Stimulated activated CD8-positive, alpha-beta memory T cell treated with anti-CD3 and anti-CD28 coated beads, Interleukin-7, amount 100 ng/mL, for 1 hour (primary cell): ENCODE data around the gene SRSF2.
"Not testable (repeated sequence)": the region's sequence is repeated elsewhere in the genome, so short reads cannot be mapped to it uniquely, and the experiment has no call there.

Source experiments
- DNase-seq, 2 donors: peaks; one replicate each; pipeline ENCODE4 v3.0.0-alpha.2; 2020; ENCODE audit warnings: low read depth in 2 of 2

Gene SRSF2

GRCh38 chr17:76700617-76701470, 36.3 kb downstream of the SRSF2 start:
- no peak for DNase-seq

- DNase-seq = no peak
Observed at GRCh38 chr17:76700270-76700616, 36.9 kb downstream of the SRSF2 start.

GRCh38 chr17:76698466-76698977, 38.6 kb downstream of the SRSF2 start:
- not testable (repeated sequence) for DNase-seq

- no peak for DNase-seq
Observed at GRCh38 chr17:76697702-76698465, 39.2 kb downstream of the SRSF2 start.

GRCh38 chr17:76696763-76697701, 40.1 kb downstream of the SRSF2 start:
- DNase-seq = no peak

DNA sequence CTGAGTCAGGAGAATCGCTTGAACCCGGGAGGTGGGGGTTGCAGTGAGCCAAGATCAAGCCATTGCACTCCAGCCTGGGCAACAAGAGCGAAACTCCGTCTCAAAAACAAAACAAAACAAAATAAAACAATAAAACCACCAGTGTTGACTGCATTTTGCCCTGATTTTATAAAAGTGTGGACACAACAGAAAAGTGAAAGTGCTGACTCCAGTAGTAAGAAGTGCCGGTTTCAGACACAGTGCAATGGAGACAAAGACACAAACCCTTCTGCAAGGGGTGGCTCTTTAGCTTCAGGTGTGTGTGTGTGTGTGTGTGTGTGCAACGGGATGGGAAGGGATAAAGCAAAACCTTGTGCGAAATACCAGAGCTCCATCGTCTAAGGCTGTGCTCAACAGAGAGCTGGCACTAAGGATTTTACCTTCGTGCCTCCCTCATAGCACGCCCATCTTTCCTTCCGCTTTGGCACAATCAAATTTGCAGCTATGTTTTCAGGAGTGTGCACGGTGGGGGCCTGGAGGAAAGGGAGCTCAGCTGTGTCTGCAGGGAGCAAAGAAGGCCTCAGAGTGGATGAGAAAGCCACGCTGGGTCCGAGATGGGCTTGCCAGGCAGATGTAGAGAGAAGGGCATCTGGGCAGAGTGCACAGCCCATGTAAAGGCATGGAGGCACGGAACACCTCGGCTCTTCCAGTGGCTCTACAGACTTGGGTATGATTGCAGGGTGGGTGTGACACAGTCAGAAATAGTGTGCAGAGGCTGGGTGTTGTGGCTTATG, 41.9 kb downstream of the SRSF2 start:
- DNase-seq = no peak

DNA sequence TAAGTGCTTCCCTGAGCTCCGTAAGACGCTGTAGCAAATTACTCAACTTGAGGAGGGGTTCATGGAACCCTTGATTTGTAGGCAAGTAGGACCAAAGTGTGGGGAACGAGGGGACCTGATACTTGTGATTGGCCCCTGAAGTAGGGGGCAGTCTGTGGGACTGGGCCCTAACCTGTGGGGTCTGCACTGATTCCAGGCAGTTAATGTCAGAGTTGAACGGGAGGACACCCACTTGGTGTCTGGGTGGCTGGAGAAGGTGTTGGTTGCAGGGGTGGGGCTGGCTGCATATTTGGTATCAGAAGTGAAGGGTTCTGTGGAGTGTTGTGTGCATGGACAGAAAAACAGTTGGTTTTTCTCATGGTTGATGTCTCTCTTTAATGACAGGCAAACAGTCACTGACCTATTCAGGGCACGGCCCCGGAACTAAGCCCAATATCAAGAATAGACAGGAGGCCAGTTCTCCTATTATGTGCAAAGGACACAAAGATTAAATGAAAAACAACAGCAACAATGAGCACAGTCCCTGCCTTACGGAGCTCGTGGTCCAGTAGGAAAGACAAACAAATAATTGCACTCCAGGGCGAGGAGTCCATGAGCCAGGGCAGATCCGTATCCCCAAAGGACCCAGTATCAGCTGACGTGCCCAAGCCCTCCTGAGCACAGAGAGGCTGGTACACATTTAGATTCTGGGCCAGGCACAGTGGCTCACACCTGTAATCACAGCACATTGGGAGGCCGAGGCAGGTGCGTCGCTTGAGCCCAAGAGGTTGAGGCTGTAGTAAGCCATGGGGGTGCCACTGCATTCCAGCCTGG, 45.5 kb downstream of the SRSF2 start:
- no peak for DNase-seq

- DNase-seq = no peak
Observed at GRCh38 chr17:76690596-76691280, 46.4 kb downstream of the SRSF2 start.

DNA sequence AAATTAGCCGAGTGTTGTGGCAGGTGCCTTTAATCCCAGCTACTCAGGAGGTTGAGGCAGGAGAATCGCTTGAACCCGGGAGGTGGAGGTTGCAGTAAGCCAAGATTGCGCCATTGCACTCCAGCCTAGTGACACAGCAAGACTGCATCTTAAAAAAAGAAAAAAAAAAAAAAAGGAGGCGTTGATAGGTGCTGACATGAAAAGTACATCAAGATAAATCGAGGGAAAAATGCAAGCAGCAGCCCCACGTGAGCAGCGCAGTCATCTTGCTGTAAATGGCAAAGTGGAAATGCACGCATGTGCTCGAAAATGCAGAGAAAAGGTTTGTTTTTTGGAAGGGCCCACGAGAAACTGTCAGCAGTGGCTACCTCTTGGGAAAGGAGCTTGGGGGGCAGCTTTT, 47.3 kb downstream of the SRSF2 start:
- DNase-seq = no peak

GRCh38 chr17:76688165-76688622, 48.9 kb downstream of the SRSF2 start:
- DNase-seq = no peak

GRCh38 chr17:76687298-76688164, 49.6 kb downstream of the SRSF2 start:
- no peak for DNase-seq

DNA sequence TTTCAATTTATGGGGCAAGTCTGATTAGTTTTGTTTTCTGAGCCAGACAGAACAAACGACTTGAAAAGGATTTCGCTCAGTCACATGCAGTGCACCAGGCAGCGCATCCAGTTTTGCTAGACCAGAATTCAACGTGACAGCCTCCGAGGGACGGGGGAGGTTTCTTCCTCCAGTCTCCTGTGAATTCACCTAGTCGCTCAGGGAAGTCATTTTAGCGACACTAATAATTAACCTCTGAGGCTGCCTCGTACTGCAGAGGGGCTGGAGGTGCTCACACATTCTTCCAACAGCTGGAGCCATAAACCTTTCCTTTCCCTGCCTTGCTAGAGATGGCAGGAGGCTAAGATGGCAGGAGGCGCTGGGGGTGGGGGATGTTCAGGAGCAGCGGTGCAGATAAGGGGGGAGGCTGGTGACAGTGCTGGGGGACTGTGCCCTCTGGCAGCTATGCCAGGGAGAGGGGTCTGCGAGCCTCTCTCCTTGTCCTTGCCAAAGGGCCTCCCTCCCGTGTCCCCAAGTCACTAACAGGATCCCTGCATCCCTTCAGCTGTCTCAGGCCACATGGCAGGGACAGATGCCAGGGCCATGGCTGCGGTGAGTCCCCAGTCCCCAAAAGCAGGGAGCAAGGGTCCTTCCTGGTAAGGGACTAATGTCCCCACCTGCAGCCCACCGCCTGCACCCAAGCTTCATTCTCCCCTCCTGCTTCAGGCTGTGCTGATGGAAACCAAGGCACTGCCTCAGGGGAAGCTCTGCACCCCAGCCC, 50.4 kb downstream of the SRSF2 start:
- no peak for DNase-seq

DNA sequence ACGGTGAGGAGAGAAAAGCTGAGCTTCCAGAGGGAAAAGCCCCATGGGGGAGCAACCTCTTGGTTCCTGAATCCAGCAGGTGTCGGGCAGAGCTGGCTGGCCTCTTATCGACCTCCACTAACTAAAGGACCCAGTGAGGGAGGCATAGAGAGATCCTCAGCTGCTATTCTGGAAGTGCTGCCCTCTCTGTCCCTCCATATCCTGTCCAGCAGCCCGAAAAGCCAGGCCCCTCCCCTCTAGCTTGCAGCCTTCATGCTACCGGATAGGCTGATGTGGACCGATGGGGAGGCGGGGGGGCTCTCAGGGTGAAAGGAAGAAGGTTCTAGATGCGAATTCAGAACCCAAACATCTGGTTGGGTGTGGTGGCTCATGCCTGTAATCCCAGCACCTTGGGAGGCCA, 51.3 kb downstream of the SRSF2 start:
- DNase-seq = no peak

- no peak for DNase-seq
Observed at GRCh38 chr17:76685366-76685765, 51.8 kb downstream of the SRSF2 start.

- DNase-seq = no peak
Observed at GRCh38 chr17:76684756-76685155, 52.4 kb downstream of the SRSF2 start.
